GM21825 (cell line): Measurements from ENCODE around the gene ESF1.
"Not testable (repeated sequence)": the region's sequence is repeated elsewhere in the genome, so short reads cannot be mapped to it uniquely, and the experiment has no call there.

Source experiments
- ATAC-seq: cut with Tn5 transposase; IDR thresholded peaks from one replicate; pipeline ENCODE4 v1.9.1; 2021; ENCODE audit warnings: mild to moderate bottlenecking, moderate library complexity; ENCODE audit not compliant: unreplicated experiment

Gene ESF1

GRCh38 chr20:13745784-13746183, 38.9 kb downstream of the ESF1 start:
- no peak for ATAC-seq

- ATAC-seq, result no peak
Observed at GRCh38 chr20:13744352-13744751, 40.4 kb downstream of the ESF1 start.

- ATAC-seq, result no peak
Observed at GRCh38 chr20:13741879-13742278, 42.8 kb downstream of the ESF1 start.

GRCh38 chr20:13739731-13740649, 44.7 kb downstream of the ESF1 start:
- ATAC-seq, result no peak

GRCh38 chr20:13738187-13738586, 46.5 kb downstream of the ESF1 start:
- ATAC-seq, result not testable (repeated sequence)

GRCh38 chr20:13736436-13737191, 48.1 kb downstream of the ESF1 start:
- ATAC-seq, result no peak

GRCh38 chr20:13735826-13736225, 48.9 kb downstream of the ESF1 start:
- ATAC-seq, result no peak

GRCh38 chr20:13723011-13723410, 61.7 kb downstream of the ESF1 start:
- ATAC-seq, result no peak

- peak; percentile 35 for ATAC-seq
Observed at GRCh38 chr20:13718171-13718570, 66.5 kb downstream of the ESF1 start.

- ATAC-seq, result peak; percentile 90
Observed at GRCh38 chr20:13717631-13718044, 67.1 kb downstream of the ESF1 start.

GRCh38 chr20:13715171-13715570, 69.5 kb downstream of the ESF1 start:
- no peak for ATAC-seq

GRCh38 chr20:13708234-13708633, 76.5 kb downstream of the ESF1 start:
- no peak for ATAC-seq

- no peak for ATAC-seq
Observed at GRCh38 chr20:13703265-13703664, 81.5 kb downstream of the ESF1 start.

- no peak for ATAC-seq
Observed at GRCh38 chr20:13701486-13701885, 83.2 kb downstream of the ESF1 start.

GRCh38 chr20:13700761-13701160, 84.0 kb downstream of the ESF1 start:
- no peak for ATAC-seq

GRCh38 chr20:13694420-13695150, 90.1 kb downstream of the ESF1 start:
- no peak for ATAC-seq

GRCh38 chr20:13692802-13693736, 91.7 kb downstream of the ESF1 start:
- ATAC-seq, result no peak

- ATAC-seq, result no peak
Observed at GRCh38 chr20:13690943-13691342, 93.8 kb downstream of the ESF1 start.

GRCh38 chr20:13687815-13688214, 96.9 kb downstream of the ESF1 start:
- no peak for ATAC-seq

- no peak for ATAC-seq
Observed at GRCh38 chr20:13685623-13686022, 99.1 kb downstream of the ESF1 start.
